B cell (primary cell): ENCODE measurements around the gene MPDZ.

Experiments
- EZH2 ChIP-seq: IDR thresholded peaks from 2 replicates; pipeline ENCODE4 v1.6.1; 2012; ENCODE audit warnings: borderline replicate concordance, low read depth, mild to moderate bottlenecking, moderate library complexity, low read length; ENCODE audit not compliant: insufficient read depth, poor library complexity, severe bottlenecking
- TF ChIP-seq, protein P1 (sequence below): fragments of 200-600 bp; IDR thresholded peaks from one replicate; pipeline ENCODE4 v1.8.0; 2022; ENCODE audit warnings: antibody characterized with exemption, mild to moderate bottlenecking

DNA sequence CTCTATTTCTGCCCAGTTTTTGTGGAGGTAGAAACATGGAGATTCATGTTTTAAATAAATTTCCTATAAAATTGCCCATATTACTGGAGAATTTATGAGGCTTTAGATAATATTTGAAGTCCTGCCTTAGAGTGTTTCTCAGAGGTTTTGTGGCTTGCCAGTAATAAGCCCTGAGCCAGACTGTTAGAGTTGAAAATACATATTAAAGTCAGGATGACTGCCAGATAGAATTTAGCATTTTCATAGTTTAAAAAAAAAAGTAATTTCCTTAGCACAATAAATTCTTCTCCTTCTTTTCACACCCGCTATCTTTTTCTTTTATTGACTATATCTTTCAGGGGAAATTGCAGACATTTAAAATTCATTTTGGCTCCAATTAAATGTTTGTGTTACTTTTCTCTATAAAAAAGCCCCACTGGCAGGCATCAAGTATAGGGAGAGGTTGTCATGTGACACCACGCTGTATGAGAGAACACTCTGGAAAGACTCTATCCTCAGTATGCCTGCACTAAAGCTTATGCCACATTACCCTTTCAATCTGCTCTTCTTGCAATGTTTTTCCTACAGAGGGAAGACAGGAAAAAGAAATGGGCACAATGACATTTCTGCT, 135.2 kb downstream of the MPDZ start:
- TF ChIP-seq EZH2: no peak
- TF ChIP-seq, protein P1, sequence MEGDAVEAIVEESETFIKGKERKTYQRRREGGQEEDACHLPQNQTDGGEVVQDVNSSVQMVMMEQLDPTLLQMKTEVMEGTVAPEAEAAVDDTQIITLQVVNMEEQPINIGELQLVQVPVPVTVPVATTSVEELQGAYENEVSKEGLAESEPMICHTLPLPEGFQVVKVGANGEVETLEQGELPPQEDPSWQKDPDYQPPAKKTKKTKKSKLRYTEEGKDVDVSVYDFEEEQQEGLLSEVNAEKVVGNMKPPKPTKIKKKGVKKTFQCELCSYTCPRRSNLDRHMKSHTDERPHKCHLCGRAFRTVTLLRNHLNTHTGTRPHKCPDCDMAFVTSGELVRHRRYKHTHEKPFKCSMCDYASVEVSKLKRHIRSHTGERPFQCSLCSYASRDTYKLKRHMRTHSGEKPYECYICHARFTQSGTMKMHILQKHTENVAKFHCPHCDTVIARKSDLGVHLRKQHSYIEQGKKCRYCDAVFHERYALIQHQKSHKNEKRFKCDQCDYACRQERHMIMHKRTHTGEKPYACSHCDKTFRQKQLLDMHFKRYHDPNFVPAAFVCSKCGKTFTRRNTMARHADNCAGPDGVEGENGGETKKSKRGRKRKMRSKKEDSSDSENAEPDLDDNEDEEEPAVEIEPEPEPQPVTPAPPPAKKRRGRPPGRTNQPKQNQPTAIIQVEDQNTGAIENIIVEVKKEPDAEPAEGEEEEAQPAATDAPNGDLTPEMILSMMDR: no peak
